COR-L47 (cell line): ENCODE results near the gene MRPS35.
"Not testable (repeated sequence)": the region's sequence is repeated elsewhere in the genome, so short reads cannot be mapped to it uniquely, and the experiment has no call there.

Experiments used
- DNase-seq: peaks from one replicate; lab custom pipeline; 2025; lab: John Stamatoyannopoulos, UW

MRPS35 gene

GRCh38 chr12:27709212-27709931 lies 1.3 kb upstream of the MRPS35 start:
- no peak for DNase-seq

DNA sequence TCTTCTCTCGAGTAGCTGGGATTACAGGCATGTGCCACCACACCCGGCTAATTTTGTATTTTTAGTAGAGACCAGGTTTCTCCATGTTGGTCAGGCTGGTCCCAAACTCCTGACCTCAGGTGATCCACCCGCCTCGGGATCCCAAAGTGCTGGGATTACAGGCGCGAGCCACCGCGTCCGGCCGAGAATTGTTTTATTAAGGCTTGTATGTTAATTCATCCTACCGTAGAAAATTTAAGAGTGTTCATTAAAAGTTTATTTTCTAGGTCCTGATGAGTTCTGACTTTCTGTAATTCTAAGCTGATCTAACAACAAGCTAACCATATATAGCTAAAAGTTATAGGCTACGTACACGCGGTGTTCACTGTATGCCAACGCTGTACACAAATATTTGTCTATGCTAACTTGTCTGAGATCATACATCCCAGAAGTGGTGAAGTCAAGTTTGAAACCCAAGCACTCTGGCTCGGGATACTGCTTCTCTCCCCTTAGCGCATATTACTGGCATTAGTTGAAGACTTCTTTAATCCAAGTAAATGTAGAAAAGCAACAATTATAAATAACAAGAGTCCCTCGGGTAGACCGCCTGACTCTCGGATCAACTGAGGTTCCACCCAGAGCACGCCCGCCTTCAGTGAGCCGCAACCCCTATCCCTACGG lies 570 bp upstream of the MRPS35 start:
- DNase-seq, result no peak

DNA sequence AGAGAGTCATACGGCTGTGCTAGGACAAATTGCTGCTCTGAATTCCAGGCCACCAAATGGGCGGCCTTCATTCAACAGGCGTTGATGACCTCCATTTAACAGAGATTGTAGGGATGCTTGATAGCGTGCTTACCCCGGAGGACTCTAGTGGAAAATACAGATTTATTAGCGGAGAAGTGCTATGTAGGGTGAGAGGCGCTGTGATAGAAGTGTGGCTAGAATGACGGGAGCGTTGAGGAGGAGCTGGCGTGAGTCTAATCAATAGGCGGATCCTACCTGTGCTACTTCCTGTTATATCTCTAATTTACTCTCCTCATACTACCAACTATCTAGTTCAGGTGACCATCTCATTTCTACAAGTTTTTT lies 668 bp downstream of the MRPS35 start:
- no peak for DNase-seq

GRCh38 chr12:27711967-27712366 lies 1.3 kb downstream of the MRPS35 start:
- no peak for DNase-seq

- no peak for DNase-seq
These were observed 12.6 kb downstream of the MRPS35 start for GRCh38 chr12:27723212-27723611.

DNA sequence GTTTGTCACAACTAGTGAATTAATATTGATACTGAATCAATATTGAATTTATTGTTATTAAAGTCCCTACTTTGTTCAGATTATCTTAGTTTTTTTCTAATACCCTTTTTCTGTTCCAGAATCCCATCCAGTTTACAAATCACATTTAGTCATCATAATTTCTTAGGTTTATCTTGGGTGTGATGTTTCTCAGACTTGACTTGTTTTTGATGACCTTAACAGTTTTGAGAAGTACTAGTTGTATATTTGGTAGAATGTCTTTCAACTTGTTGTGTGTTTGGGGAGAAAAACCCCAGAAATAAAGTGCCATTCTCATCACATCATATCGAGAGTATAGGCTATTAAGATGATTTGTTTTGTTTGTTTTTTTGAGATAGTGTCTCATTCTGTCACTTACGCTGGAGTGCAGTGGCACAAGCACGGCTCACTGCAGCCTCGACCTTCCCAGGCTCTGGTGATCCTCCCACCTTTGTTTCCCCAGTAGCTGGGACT lies 19.5 kb downstream of the MRPS35 start:
- DNase-seq, result no peak

DNA sequence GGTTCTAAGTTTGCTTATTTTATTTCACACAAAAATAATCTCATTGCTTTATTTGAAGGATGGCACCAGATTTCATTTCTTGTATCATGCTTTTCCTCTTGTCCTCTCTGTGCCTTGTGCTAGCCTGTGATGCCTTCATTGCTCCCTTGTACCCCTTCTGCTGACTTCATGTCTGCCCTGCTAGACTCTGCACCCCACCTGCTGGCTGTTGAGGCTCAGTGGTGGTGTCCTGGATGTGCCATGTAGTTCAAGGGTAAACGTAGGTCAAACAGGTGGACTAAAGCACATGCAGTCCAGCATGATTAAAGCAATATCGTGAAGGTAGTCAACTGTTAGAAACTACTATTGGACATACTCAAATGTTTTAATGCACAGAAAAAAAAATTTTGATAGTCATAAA lies 21.6 kb downstream of the MRPS35 start:
- DNase-seq, result no peak

- no peak for DNase-seq
These were observed 22.5 kb downstream of the MRPS35 start for GRCh38 chr12:27733052-27733656.

DNA sequence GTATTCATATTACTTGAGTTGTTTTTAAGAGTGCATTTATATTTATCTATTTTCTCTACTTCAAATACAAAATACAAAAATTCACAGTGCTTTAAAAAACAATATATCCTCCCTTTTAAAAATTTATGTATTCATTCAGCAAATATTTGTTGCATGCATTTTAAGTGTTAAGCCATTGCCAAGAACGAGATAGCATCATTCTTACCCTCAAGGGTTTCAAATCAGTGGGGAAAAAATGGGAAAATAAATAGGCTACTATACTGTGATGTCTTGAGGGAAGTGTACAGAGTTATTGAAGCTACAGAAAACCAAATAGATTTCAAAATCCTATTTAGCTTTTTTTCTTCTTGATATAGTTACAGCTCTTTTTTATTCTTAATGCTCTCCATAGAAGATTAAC lies 23.2 kb downstream of the MRPS35 start:
- DNase-seq, result no peak

DNA sequence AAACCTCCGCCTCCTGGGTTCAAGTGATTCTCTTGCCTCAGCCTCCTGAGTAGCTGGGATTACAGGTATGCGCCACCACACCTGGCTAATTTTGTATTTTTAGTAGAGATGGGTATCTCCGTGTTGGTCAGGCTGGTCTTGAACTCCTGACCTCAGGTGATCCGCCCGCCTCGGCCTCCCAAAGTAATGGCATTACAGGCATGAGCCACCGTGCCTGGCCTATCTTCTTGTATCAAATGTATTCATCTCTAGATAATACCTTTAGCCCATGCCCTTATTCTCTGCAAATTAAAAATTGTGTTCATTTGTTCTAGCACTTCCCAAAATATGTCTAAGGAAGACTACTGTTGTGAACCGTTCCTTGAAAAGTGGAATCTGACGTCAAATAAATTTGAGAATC lies 23.7 kb downstream of the MRPS35 start:
- DNase-seq, result not testable (repeated sequence)

DNA sequence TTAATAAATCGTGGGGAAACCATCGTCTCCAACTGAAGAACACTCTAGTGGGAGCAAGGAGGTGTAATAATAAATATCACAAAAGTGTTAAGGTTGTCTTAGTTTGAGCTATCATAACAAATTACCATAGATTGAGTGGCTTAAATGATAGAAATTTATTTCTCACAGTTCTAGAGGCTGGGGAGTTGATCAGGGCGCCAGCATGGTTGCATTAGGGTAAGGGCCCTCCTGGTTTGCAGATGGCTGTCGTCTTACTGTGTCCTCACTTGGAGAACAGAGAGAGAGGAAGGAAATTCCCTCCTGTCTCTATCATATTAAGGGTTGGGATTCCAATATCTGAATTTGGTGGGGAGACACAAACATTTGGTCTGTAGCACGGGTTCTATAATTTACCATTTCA lies 33.0 kb downstream of the MRPS35 start:
- no peak for DNase-seq

- not testable (repeated sequence) for DNase-seq
These were observed 35.1 kb downstream of the MRPS35 start for GRCh38 chr12:27745734-27746133.

GRCh38 chr12:27747111-27747820 lies 36.6 kb downstream of the MRPS35 start:
- DNase-seq, result no peak

- no peak for DNase-seq
These were observed 40.9 kb downstream of the MRPS35 start for GRCh38 chr12:27751386-27752047.

GRCh38 chr12:27754795-27755194 lies 44.2 kb downstream of the MRPS35 start:
- DNase-seq, result no peak

DNA sequence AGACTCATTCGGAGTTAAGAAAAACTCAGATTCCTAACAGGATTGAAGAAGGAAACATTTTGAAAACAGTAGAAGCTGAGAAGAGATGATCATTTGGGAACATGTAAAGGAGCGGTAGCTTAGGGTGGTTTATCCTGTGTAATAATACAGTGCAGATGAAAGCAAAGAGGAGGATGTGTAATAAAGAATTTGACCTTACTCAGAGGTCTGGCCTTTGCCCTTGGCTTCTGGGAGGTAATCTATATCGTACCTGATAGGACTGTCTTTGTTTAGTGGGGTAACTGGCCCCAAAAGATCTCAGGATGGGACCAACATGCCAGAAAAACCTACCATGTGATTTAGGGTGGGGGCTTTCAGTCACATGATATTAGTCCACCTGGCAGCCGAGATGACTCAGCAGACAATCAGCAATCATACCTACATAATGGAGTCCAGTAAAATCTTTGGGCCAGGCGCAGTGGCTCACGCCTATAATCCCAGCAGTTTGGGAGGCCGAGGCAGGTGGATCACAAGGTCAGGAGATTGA lies 46.1 kb downstream of the MRPS35 start:
- no peak for DNase-seq

GRCh38 chr12:27762757-27763156 lies 52.1 kb downstream of the MRPS35 start:
- no peak for DNase-seq

GRCh38 chr12:27766587-27766986 lies 56.0 kb downstream of the MRPS35 start:
- DNase-seq, result no peak

DNA sequence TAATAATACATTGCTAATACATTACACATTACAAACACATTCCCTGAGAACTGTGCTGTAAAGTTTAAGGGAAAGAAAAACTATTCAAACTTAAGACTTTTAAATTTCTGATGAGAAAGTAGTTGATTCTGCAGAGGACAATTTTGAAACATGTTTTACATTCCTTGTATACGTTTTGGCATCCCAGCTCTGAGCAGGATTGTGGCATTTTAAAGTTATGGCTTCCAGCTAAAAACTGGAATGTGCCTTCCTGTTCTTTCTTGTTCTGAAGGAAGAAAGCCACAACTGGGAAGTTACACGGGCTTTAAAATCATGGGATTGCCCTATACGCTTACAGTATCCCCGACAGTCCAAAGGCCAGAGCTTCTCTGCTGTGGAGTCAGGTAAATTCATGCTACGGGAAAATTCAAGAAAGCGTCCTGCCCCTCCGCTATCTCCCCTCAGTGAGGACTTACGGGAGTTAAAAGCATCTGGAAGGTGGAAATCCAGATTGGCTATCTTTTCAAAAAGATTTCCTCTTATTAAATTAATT lies 58.6 kb downstream of the MRPS35 start:
- no peak for DNase-seq

DNA sequence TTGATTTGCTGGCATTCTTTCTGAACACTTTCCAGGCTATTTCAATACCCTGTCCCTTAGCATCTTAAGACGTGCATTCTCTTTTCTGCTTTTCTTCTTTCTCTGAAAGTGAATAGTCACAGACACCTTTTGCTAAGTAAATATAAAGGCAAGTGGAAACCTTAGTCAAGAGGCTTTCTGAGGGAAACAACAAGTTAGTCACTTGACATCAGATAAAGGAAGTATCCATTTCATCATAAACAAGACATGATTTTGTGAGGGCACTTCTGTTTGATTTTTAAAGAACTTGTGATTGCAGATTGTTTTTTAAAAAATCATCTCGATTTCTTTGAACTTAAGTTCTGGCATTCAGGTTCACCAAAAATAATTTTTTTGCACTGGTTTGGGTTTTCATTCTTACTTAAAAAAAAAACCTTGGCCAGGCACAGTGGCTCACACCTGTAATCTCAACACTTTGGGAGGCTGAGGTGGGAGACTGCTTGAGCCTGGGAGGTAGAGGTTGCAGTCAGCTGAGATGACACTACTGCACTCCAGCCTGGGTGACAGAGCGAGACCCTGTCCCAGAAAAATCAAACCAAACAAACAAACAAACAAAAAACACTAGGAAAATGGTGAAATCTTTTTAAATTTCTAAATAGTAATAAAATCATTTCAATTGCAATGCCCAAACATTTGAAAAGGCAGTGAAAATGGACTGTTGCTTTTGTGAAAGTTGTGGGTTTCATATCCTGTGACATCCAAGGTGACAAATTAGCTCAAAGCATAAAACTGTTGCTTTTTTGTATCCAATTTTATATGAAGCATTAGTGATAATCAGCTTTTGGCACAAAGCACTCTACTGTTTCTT lies 61.1 kb downstream of the MRPS35 start:
- DNase-seq, result no peak
